Activated naive CD4-positive, alpha-beta T cell treated with anti-CD3 and anti-CD28 coated beads for 36 hours (primary cell): ENCODE measurements around the gene TIMP4. TPM values are rescaled to one million over a fixed set of nuclear protein-coding genes. Genes with fewer than 3 reads are reported as not detected.

Experiments used
- CTCF ChIA-PET: fragments of 350-600 bp; sonication (Branson Sonifier 250); formaldehyde crosslinking; loops from one replicate; lab custom pipeline; 2021; ENCODE audit warnings: antibody characterized with exemption; lab: Charles Lee
- DNase-seq: peaks from one replicate; pipeline ENCODE4 v3.0.0-alpha.2; 2020
- H3K27ac Mint-ChIP-seq: one replicate; pipeline ENCODE4 v1.8.0; 2021; ENCODE audit warnings: mild to moderate bottlenecking, mixed read lengths
- H3K27me3 Mint-ChIP-seq: one replicate; pipeline ENCODE4 v1.8.0; 2021; ENCODE audit warnings: low read depth, mixed read lengths
- H3K36me3 Mint-ChIP-seq: one replicate; pipeline ENCODE4 v1.8.0; 2021; ENCODE audit warnings: low read depth, mixed read lengths
- H3K4me1 Mint-ChIP-seq: one replicate; pipeline ENCODE4 v1.8.0; 2021; ENCODE audit warnings: low read depth, mixed read lengths
- H3K4me3 Mint-ChIP-seq: one replicate; pipeline ENCODE4 v1.8.0; 2021; ENCODE audit warnings: mild to moderate bottlenecking, moderate library complexity, mixed read lengths
- H3K9me3 Mint-ChIP-seq: one replicate; pipeline ENCODE4 v1.8.0; 2021; ENCODE audit warnings: mixed read lengths
- intact Hi-C: fragments of 100-400 bp; cut with micrococcal nuclease; formaldehyde crosslinking; loops from one replicate; pipeline ENCODE4 v1.15.1; 2023
- total RNA-seq, 2 experiments: library from RNA; stranded (reverse); gene quantifications; one replicate each; pipeline ENCODE4 v1.2.3, GENCODE V29; 2021

The TIMP4 gene
- total RNA-seq, 2 experiments from 2014 or later, result 0.12 TPM; not detected in 1

GRCh38 chr3:12192173-12192572 lies 33.5 kb upstream of the TIMP4 start:
- no peak for DNase-seq
- H3K4me3 Mint-ChIP-seq, result no peak overlapping the region
- peaks cover 49% of the 10 kb centered on the region for H3K4me1 Mint-ChIP-seq
- H3K27me3 Mint-ChIP-seq, result peaks cover 3% of the 10 kb centered on the region
- no peaks in the 10 kb centered on the region for H3K9me3 Mint-ChIP-seq
- no peaks in the 10 kb centered on the region for H3K36me3 Mint-ChIP-seq
- H3K27ac Mint-ChIP-seq, result no peak overlapping the region
- CTCF ChIA-PET, result interaction anchor here (0.7 kb wide), 1 partner anchor 10 kb away, joined by 3 read pairs; no protein-coding TSS in a partner anchor
- intact Hi-C loops, result loop anchor here (5.0 kb wide), 3 partner anchors 155 to 565 kb away; partner anchors contain the start of gene RAF1

GRCh38 chr3:12191559-12191958 lies 32.8 kb upstream of the TIMP4 start:
- intact Hi-C loops, result loop anchor here (5.0 kb wide), 3 partner anchors 156 to 564 kb away; partner anchors contain the start of gene RAF1
- CTCF ChIA-PET, result interaction anchor here (1.2 to 1.9 kb wide), 2 partner anchors 15 to 288 kb away, joined by 3 to 5 read pairs; no protein-coding TSS in a partner anchor
- DNase-seq, result no peak
- Mint-ChIP-seq H3K4me1 (peaks cover 43% of the 10 kb centered on the region), H3K9me3 (no peaks in the 10 kb centered on the region), H3K27ac (no peak overlapping the region), H3K36me3 (no peaks in the 10 kb centered on the region), H3K27me3 (peaks cover 3% of the 10 kb centered on the region), H3K4me3 (no peak overlapping the region)

GRCh38 chr3:12190832-12191231 lies 32.1 kb upstream of the TIMP4 start:
- H3K27ac Mint-ChIP-seq, result no peak overlapping the region
- CTCF ChIA-PET, result interaction anchor here (0.8 to 1.9 kb wide), 3 partner anchors 14 to 289 kb away, joined by 3 to 5 read pairs (median 4); no protein-coding TSS in a partner anchor

GRCh38 chr3:12190221-12190807 lies 31.6 kb upstream of the TIMP4 start:
- Mint-ChIP-seq H3K4me3 (no peak overlapping the region), H3K9me3 (no peaks in the 10 kb centered on the region), H3K4me1 (peaks cover 39% of the 10 kb centered on the region), H3K36me3 (no peaks in the 10 kb centered on the region), H3K27me3 (no peaks in the 10 kb centered on the region), H3K27ac (no peak overlapping the region)
- intact Hi-C loops, result loop anchor here (5.0 kb wide), 3 partner anchors 157 to 563 kb away; partner anchors contain the start of gene RAF1
- DNase-seq, result no peak
- CTCF ChIA-PET, result interaction anchor here (0.8 to 1.9 kb wide), 2 partner anchors 13 to 16 kb away, joined by 4 to 5 read pairs; no protein-coding TSS in a partner anchor

More at GRCh38 chr3:12190832-12191231, 32.1 kb upstream of the TIMP4 start:
- intact Hi-C loops, result loop anchor here (5.0 kb wide), 3 partner anchors 156 to 564 kb away; partner anchors contain the start of gene RAF1
- no peaks in the 10 kb centered on the region for H3K36me3 Mint-ChIP-seq
- H3K27me3 Mint-ChIP-seq, result no peaks in the 10 kb centered on the region
- DNase-seq, result no peak
- H3K9me3 Mint-ChIP-seq, result no peaks in the 10 kb centered on the region
- peaks cover 40% of the 10 kb centered on the region for H3K4me1 Mint-ChIP-seq
- no peak overlapping the region for H3K4me3 Mint-ChIP-seq

- DNase-seq, result no peak
- Mint-ChIP-seq H3K4me1 (peaks cover 24% of the 10 kb centered on the region), H3K4me3 (no peak overlapping the region), H3K27me3 (no peaks in the 10 kb centered on the region), H3K36me3 (no peaks in the 10 kb centered on the region), H3K9me3 (no peaks in the 10 kb centered on the region), H3K27ac (no peak overlapping the region)
- intact Hi-C loops, result no loop called here
- CTCF ChIA-PET, result interaction anchor here (2.0 kb wide), 1 partner anchor 291 kb away, joined by 8 read pairs; no protein-coding TSS in a partner anchor
These were observed 30.1 kb upstream of the TIMP4 start for GRCh38 chr3:12188681-12189287.

- H3K36me3 Mint-ChIP-seq, result no peaks in the 10 kb centered on the region
- no peak overlapping the region for H3K4me3 Mint-ChIP-seq
- intact Hi-C loops, result no loop called here
- no peaks in the 10 kb centered on the region for H3K9me3 Mint-ChIP-seq
- peaks cover 21% of the 10 kb centered on the region for H3K4me1 Mint-ChIP-seq
- peak overlapping the region; percentile 84 for H3K27ac Mint-ChIP-seq
- no peaks in the 10 kb centered on the region for H3K27me3 Mint-ChIP-seq
- CTCF ChIA-PET, result interaction anchor here (0.8 to 2.0 kb wide), 2 partner anchors 12 to 292 kb away, joined by 3 to 8 read pairs; no protein-coding TSS in a partner anchor
- no peak for DNase-seq
These were observed 29.6 kb upstream of the TIMP4 start for GRCh38 chr3:12188328-12188648.

GRCh38 chr3:12187448-12188327 lies 29.0 kb upstream of the TIMP4 start:
- intact Hi-C loops, result loop anchor here (1.0 kb wide), 1 partner anchor 8 kb away; no protein-coding TSS in a partner anchor
- DNase-seq, result peak; percentile 80
- peak overlapping the region; percentile 26 for H3K4me3 Mint-ChIP-seq

GRCh38 chr3:12186515-12187286 lies 28.0 kb upstream of the TIMP4 start:
- intact Hi-C loops, result loop anchor here (1.0 kb wide), 1 partner anchor 7 kb away; no protein-coding TSS in a partner anchor
- no peaks in the 10 kb centered on the region for H3K9me3 Mint-ChIP-seq

More at GRCh38 chr3:12187448-12188327, 29.0 kb upstream of the TIMP4 start:
- H3K4me1 Mint-ChIP-seq, result peaks cover 17% of the 10 kb centered on the region
- H3K9me3 Mint-ChIP-seq, result no peaks in the 10 kb centered on the region
- CTCF ChIA-PET, result interaction anchor here (0.6 to 2.0 kb wide), 4 partner anchors 12 to 296 kb away, joined by 3 to 8 read pairs (median 3); no protein-coding TSS in a partner anchor
- H3K27ac Mint-ChIP-seq, result peak overlapping the region; percentile 84
- H3K27me3 Mint-ChIP-seq, result no peaks in the 10 kb centered on the region
- no peaks in the 10 kb centered on the region for H3K36me3 Mint-ChIP-seq

GRCh38 chr3:12186046-12186445 lies 27.3 kb upstream of the TIMP4 start:
- no peak for DNase-seq
- H3K4me3 Mint-ChIP-seq, result no peak overlapping the region
- intact Hi-C loops, result no loop called here
- no peak overlapping the region for H3K27ac Mint-ChIP-seq
- peaks cover 16% of the 10 kb centered on the region for H3K4me1 Mint-ChIP-seq
- H3K27me3 Mint-ChIP-seq, result no peaks in the 10 kb centered on the region
- no peaks in the 10 kb centered on the region for H3K36me3 Mint-ChIP-seq
- H3K9me3 Mint-ChIP-seq, result no peaks in the 10 kb centered on the region
- CTCF ChIA-PET, result interaction anchor here (0.7 to 1.7 kb wide), 4 partner anchors 10 to 297 kb away, joined by 3 to 4 read pairs (median 4); no protein-coding TSS in a partner anchor

More at GRCh38 chr3:12186515-12187286, 28.0 kb upstream of the TIMP4 start:
- Mint-ChIP-seq H3K4me1 (peaks cover 16% of the 10 kb centered on the region), H3K4me3 (no peak overlapping the region), H3K27me3 (no peaks in the 10 kb centered on the region), H3K36me3 (no peaks in the 10 kb centered on the region), H3K27ac (no peak overlapping the region)
- DNase-seq, result no peak
- CTCF ChIA-PET, result interaction anchor here (0.6 to 2.0 kb wide), 4 partner anchors 10 to 297 kb away, joined by 3 to 8 read pairs (median 4); no protein-coding TSS in a partner anchor

- Mint-ChIP-seq H3K4me1 (peaks cover 16% of the 10 kb centered on the region), H3K9me3 (no peaks in the 10 kb centered on the region), H3K4me3 (no peak overlapping the region), H3K36me3 (no peaks in the 10 kb centered on the region), H3K27ac (no peak overlapping the region), H3K27me3 (no peaks in the 10 kb centered on the region)
- DNase-seq, result no peak
- CTCF ChIA-PET, result interaction anchor here (0.7 to 1.7 kb wide), 4 partner anchors 9 to 298 kb away, joined by 3 to 4 read pairs (median 4); no protein-coding TSS in a partner anchor
- intact Hi-C loops, result no loop called here
These were observed 26.5 kb upstream of the TIMP4 start for GRCh38 chr3:12185172-12185710.

GRCh38 chr3:12184541-12184940 lies 25.8 kb upstream of the TIMP4 start:
- H3K9me3 Mint-ChIP-seq, result no peaks in the 10 kb centered on the region
- DNase-seq, result no peak
- CTCF ChIA-PET, result interaction anchor here (1.7 kb wide), 1 partner anchor 9 kb away, joined by 4 read pairs; no protein-coding TSS in a partner anchor
- peaks cover 18% of the 10 kb centered on the region for H3K4me1 Mint-ChIP-seq
- no peaks in the 10 kb centered on the region for H3K27me3 Mint-ChIP-seq
- intact Hi-C loops, result no loop called here
- H3K4me3 Mint-ChIP-seq, result no peak overlapping the region
- H3K27ac Mint-ChIP-seq, result no peak overlapping the region
- H3K36me3 Mint-ChIP-seq, result no peaks in the 10 kb centered on the region
